Measurements from ENCODE around the gene MACROD2. TPM values are rescaled to one million over a fixed set of nuclear protein-coding genes. Genes with fewer than 3 reads are reported as not detected.

MACROD2 gene
- total RNA-seq, 1 donor from 2014 or later = 6.7 TPM

GRCh38 chr20:15257569-15257870 lies 1262.2 kb downstream of the MACROD2 start:
- H3K27ac Mint-ChIP-seq = no peak overlapping the region
- no peak for DNase-seq (ENCODE audit: extremely low spot score, unreplicated experiment)
- H3K36me3 Mint-ChIP-seq = no peaks in the 10 kb centered on the region
- H3K9me3 Mint-ChIP-seq = peaks cover 4% of the 10 kb centered on the region
- no peak for TF ChIP-seq CTCF (conservative IDR thresholded peaks at IDR 0.05)
- H3K4me3 Mint-ChIP-seq = no peak overlapping the region
- H3K27me3 Mint-ChIP-seq = no peaks in the 10 kb centered on the region
- peaks cover 15% of the 10 kb centered on the region for H3K4me1 Mint-ChIP-seq (ENCODE audit: unreplicated experiment)

DNA sequence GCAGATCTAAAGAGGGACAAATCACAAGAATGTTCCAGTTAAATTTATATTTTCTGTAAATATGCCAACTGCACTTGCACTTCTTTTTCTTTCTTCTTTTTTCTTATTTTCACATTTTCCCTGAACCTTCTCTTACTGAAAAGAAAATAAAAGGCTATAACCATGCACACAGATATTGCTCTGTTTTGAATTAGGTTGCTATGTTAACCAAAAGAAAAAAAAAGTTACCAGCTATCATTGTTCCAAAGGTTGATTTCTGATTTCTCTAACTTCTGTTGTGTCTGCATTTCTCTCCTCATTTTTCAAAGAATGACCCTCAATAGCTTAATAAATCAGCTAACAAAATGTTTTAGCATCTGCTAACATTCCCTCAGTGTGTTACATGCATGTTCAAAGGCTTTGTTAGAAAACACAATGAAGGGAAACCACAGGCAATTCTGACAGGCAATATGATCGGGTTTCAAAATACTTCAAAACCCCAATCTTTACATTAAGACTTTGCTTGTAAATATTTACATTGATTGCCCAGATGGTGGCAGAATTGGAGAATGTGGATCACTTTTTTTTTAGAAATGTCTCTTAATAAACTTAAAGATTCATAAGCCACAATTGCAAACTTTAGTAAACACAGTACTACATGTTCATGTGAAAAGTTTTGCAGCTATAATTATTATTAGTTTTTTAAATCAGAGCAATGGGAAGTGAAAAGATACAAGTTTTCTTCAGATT lies 1270.4 kb downstream of the MACROD2 start:
- H3K4me1 Mint-ChIP-seq (ENCODE audit: unreplicated experiment) = peaks cover 10% of the 10 kb centered on the region
- DNase-seq (ENCODE audit: extremely low spot score, unreplicated experiment) = no peak
- peaks cover 5% of the 10 kb centered on the region for H3K36me3 Mint-ChIP-seq
- H3K4me3 Mint-ChIP-seq = no peak overlapping the region
- H3K9me3 Mint-ChIP-seq = peaks cover 9% of the 10 kb centered on the region
- H3K27ac Mint-ChIP-seq = no peak overlapping the region
- no peaks in the 10 kb centered on the region for H3K27me3 Mint-ChIP-seq
- no peak for TF ChIP-seq CTCF (conservative IDR thresholded peaks at IDR 0.05)

- Mint-ChIP-seq H3K4me1 (ENCODE audit: unreplicated experiment) (peaks cover 10% of the 10 kb centered on the region), H3K9me3 (peaks cover 2% of the 10 kb centered on the region), H3K4me3 (no peak overlapping the region), H3K27me3 (no peaks in the 10 kb centered on the region), H3K27ac (no peak overlapping the region), H3K36me3 (peaks cover 3% of the 10 kb centered on the region)
- DNase-seq (ENCODE audit: extremely low spot score, unreplicated experiment) = no peak
- no peak for TF ChIP-seq CTCF (conservative IDR thresholded peaks at IDR 0.05)
Measured at GRCh38 chr20:15267935-15268334, 1272.6 kb downstream of the MACROD2 start.

DNA sequence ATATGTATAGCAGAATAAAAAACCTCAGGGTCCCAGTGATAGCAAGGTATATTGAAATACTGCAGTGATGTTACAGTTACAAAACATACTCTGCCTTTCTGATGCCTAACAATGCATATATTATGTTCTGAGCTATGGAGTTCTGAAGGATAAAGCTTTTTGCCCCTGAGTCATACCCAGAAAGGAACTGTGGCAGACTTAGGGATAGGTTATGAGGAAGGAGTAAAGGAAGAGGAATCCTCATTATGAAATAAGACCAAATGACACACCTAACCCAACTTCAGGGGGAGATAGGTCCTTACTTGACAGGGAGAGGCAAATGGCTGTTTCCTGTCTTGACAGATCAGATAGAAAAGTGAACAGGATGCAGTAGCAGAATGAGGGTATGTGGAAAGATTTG lies 1282.7 kb downstream of the MACROD2 start:
- Mint-ChIP-seq H3K36me3 (peaks cover 6% of the 10 kb centered on the region), H3K27me3 (no peaks in the 10 kb centered on the region), H3K27ac (no peak overlapping the region), H3K9me3 (peaks cover 8% of the 10 kb centered on the region), H3K4me1 (ENCODE audit: unreplicated experiment) (no peaks in the 10 kb centered on the region), H3K4me3 (no peak overlapping the region)
- DNase-seq (ENCODE audit: extremely low spot score, unreplicated experiment) = no peak
- no peak for TF ChIP-seq CTCF (conservative IDR thresholded peaks at IDR 0.05)

DNA sequence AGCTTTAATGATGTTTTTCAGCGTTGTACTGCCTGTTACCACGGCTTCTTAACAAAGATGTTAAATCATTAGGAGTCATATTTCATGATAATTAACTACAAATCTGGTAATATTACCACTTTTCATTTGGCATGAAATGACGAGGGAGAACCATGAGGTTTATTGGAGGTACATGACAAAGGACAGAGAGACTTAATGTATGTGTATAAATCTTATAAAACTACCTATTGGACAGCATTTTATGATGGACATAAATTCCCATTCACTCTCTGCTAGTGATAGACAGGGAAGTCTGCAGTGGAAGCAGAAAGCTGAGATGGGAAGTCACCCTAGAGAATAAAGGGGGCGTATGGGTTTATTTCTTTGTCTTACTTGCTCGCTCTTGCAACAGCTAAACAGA lies 1292.0 kb downstream of the MACROD2 start:
- no peak overlapping the region for H3K4me3 Mint-ChIP-seq
- no peak overlapping the region for H3K27ac Mint-ChIP-seq
- H3K9me3 Mint-ChIP-seq = peaks cover 6% of the 10 kb centered on the region
- H3K27me3 Mint-ChIP-seq = no peaks in the 10 kb centered on the region
- TF ChIP-seq CTCF (conservative IDR thresholded peaks at IDR 0.05) = no peak
- no peaks in the 10 kb centered on the region for H3K4me1 Mint-ChIP-seq (ENCODE audit: unreplicated experiment)
- no peak for DNase-seq (ENCODE audit: extremely low spot score, unreplicated experiment)
- peaks cover 8% of the 10 kb centered on the region for H3K36me3 Mint-ChIP-seq

DNA sequence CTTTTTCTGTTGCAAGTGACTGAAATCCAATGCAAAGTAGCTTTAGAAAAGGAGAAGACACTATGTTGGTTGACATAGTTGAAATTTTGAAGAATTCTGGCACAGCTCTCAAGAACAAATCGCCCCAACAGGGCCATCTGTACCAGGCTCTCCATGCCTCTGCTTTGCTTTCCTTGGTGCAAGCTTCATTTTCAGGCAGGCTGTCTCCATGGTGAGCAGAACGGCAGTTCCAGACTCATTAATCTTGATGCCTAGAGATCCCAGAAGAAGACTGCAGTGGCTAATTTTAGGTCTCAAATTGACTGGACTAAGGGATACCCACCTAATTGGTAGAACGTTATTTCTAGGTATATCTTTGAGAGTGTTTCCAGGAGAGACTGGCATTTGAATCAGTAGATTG lies 1292.8 kb downstream of the MACROD2 start:
- H3K27ac Mint-ChIP-seq = no peak overlapping the region
- H3K36me3 Mint-ChIP-seq = peaks cover 4% of the 10 kb centered on the region
- H3K4me1 Mint-ChIP-seq (ENCODE audit: unreplicated experiment) = no peaks in the 10 kb centered on the region
- H3K4me3 Mint-ChIP-seq = no peak overlapping the region
- DNase-seq (ENCODE audit: extremely low spot score, unreplicated experiment) = no peak
- no peaks in the 10 kb centered on the region for H3K9me3 Mint-ChIP-seq
- no peak for TF ChIP-seq CTCF (conservative IDR thresholded peaks at IDR 0.05)
- H3K27me3 Mint-ChIP-seq = no peaks in the 10 kb centered on the region
